ENCODE measurements around the gene TTC27.

DNA sequence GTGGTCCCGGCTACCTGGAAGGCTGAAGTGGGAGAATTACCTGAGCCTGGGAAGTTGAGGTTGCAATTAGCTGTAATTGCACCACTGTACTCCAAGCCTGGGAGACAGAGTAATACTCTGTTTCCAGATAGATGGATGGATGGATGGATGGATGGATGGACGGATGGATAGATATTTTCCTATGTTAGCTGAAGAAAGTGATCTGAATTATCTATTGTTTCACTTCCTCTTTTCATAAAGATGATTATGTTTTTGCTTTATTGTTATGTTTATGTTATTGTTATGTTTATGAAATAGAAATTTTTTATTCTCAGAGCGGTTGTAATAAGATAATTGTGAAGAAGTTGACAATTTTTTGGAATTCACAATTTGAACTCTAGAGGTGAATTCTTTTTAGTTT lies 33.3 kb upstream of the TTC27 start:
- TF ChIP-seq, protein P1, sequence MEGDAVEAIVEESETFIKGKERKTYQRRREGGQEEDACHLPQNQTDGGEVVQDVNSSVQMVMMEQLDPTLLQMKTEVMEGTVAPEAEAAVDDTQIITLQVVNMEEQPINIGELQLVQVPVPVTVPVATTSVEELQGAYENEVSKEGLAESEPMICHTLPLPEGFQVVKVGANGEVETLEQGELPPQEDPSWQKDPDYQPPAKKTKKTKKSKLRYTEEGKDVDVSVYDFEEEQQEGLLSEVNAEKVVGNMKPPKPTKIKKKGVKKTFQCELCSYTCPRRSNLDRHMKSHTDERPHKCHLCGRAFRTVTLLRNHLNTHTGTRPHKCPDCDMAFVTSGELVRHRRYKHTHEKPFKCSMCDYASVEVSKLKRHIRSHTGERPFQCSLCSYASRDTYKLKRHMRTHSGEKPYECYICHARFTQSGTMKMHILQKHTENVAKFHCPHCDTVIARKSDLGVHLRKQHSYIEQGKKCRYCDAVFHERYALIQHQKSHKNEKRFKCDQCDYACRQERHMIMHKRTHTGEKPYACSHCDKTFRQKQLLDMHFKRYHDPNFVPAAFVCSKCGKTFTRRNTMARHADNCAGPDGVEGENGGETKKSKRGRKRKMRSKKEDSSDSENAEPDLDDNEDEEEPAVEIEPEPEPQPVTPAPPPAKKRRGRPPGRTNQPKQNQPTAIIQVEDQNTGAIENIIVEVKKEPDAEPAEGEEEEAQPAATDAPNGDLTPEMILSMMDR (IDR thresholded peaks at IDR 0.05 in 4 of 5, conservative IDR thresholded peaks at IDR 0.05 in 1 of 5) = no peak
- TF ChIP-seq POLR2A (IDR thresholded peaks at IDR 0.05) = no peak

Data from gastrocnemius medialis (tissue), 4 donors.